Naive thymus-derived CD4-positive, alpha-beta T cell (primary cell): ENCODE data around the gene CPB1. TPM values are rescaled to one million over a fixed set of nuclear protein-coding genes. Genes with fewer than 3 reads are reported as not detected.

Source experiments
- polyA plus RNA-seq, 2 donors: library from polyadenylated mRNA; unstranded; fragments of 300-500 nt; fragmentation: Illumina TruSeq; gene quantifications; one replicate each; pipeline ENCODE4 v1.2.3, GENCODE V29; 2021
- total RNA-seq, 6 experiments: library from RNA in 5 of 6; stranded (reverse) in 5 of 6; gene quantifications; 1 replicate in 5 of 6; 2 replicates in 1 of 6; pipeline ENCODE4 v1.2.3 and lab custom pipeline; 2021 to 2026

Gene CPB1
- total and polyA plus RNA-seq, 7 experiments from 2014 or later, result not detected

Other genes starting within 250 kb of the CPB1 start
- not detected for gene AGTR1, start 129.9 kb upstream of the CPB1 start, total RNA-seq
- not detected for gene AGTR1, start 129.9 kb upstream of the CPB1 start, polyA plus RNA-seq
- 1 to 10 TPM in 2 of 5 experiments, not detected in 3; 4.1 to 9.9 TPM for gene CPA3, start 37.5 kb downstream of the CPB1 start, total RNA-seq
- gene CPA3, start 37.5 kb downstream of the CPB1 start, polyA plus RNA-seq, result not detected
- gene GYG1, start 163.7 kb downstream of the CPB1 start, total RNA-seq, result 10 to 100 TPM; 15.5 to 39.3 (median 16.2) TPM
- 10 to 100 TPM; 28.9 to 34.7 TPM for gene GYG1, start 163.7 kb downstream of the CPB1 start, polyA plus RNA-seq